HL-60 (cell line): ENCODE results near the gene VSIG10L.

ENCODE experiments used
- DNase-seq, 2 experiments: peaks; one replicate each; pipeline ENCODE4 v3.0.0-alpha.2; 2010 to 2020; ENCODE audit warnings: low read depth in 1 of 2, low spot score in 1 of 2
- H3K27ac ChIP-seq: fragments of 250-450 bp; sonication (Bioruptor Pico); replicated peaks from 2 replicates; pipeline ENCODE4 v1.5.1; 2020; ENCODE audit warnings: mild to moderate bottlenecking, moderate library complexity
- H3K27me3 ChIP-seq: fragments of 250-450 bp; sonication (Bioruptor Pico); 2 replicates; pipeline ENCODE4 v1.5.1; 2021; ENCODE audit warnings: mild to moderate bottlenecking, moderate library complexity; ENCODE audit not compliant: insufficient read depth, poor library complexity, severe bottlenecking
- H3K4me3 ChIP-seq: replicated peaks from 2 replicates; pipeline ENCODE4 v1.5.1; 2011; ENCODE audit warnings: mild to moderate bottlenecking, control low read depth, low read length; ENCODE audit not compliant: insufficient read depth
- CTCF ChIP-seq: IDR thresholded peaks from one replicate; pipeline ENCODE4 v1.5.1; 2011; ENCODE audit warnings: low read length, control low read depth, inconsistent platforms; ENCODE audit not compliant: insufficient read depth
- GABPA ChIP-seq: IDR thresholded peaks from 2 replicates; pipeline ENCODE4 v1.6.1; 2012; ENCODE audit warnings: low read depth
- POLR2AphosphoS5 ChIP-seq: IDR thresholded peaks from 2 replicates; pipeline ENCODE4 v1.6.1; 2012; ENCODE audit warnings: low read depth
- REST ChIP-seq: IDR thresholded peaks from 2 replicates; pipeline ENCODE4 v1.6.1; 2012; ENCODE audit warnings: low read depth; ENCODE audit not compliant: insufficient replicate concordance
- SPI1 ChIP-seq: IDR thresholded peaks from 2 replicates; pipeline ENCODE4 v1.6.1; 2012; ENCODE audit warnings: low read depth, mild to moderate bottlenecking, borderline replicate concordance

VSIG10L gene

GRCh38 chr19:51345076-51345620, 3.2 kb upstream of the VSIG10L start:
- Histone ChIP-seq H3K4me3 (no peak overlapping the region), H3K27ac (no peak overlapping the region), H3K27me3 (no peaks in the 10 kb centered on the region)
- TF ChIP-seq REST (no peak), GABPA (no peak), POLR2AphosphoS5 (no peak), CTCF (no peak), SPI1 (no peak)
- no peak for DNase-seq

GRCh38 chr19:51342631-51343569, 961 bp upstream of the VSIG10L start:
- Histone ChIP-seq H3K27ac (no peak overlapping the region), H3K4me3 (no peak overlapping the region), H3K27me3 (no peaks in the 10 kb centered on the region)
- TF ChIP-seq CTCF (no peak), SPI1 (no peak), POLR2AphosphoS5 (no peak), GABPA (no peak), REST (no peak)
- DNase-seq, result no peak

GRCh38 chr19:51341066-51341465, 873 bp downstream of the VSIG10L start:
- DNase-seq, result no peak
- Histone ChIP-seq H3K4me3 (no peak overlapping the region), H3K27me3 (no peaks in the 10 kb centered on the region), H3K27ac (no peak overlapping the region)
- TF ChIP-seq CTCF (no peak), SPI1 (no peak), GABPA (no peak), REST (no peak), POLR2AphosphoS5 (no peak)
